PC-9 (cell line): Measurements from ENCODE around the gene COMMD9.

Experiments used
- EZH2 ChIP-seq: fragments of 200-600 bp; sonication (generic); IDR thresholded peaks from 2 replicates; pipeline ENCODE4 v1.8.0; 2017; ENCODE audit warnings: antibody characterized with exemption, low read depth
- TF ChIP-seq, protein P1 (sequence below): fragments of 200-600 bp; sonication (generic); conservative IDR thresholded peaks from 2 replicates; pipeline ENCODE4 v1.6.1; 2017; ENCODE audit warnings: mixed run types, antibody characterized with exemption, mild to moderate bottlenecking, moderate library complexity

DNA sequence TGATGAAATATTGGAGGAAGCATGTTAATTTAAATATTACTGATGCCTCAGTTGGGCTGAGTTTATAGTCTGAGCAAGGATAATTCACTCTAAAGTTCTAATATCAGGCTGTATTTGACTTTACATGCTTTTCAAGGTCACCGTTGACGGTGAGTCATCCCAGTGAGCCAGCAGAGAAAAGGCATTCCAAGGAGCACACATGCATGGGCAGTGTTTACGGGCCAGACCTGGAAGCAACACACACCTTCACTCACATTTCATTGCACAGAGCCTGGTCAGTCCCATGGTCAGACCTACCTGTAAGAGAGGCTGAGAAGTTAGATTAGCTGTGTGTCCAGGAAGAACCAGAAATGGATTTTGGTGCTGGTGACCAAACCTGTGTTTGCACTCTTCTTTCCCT is 53.5 kb downstream of the COMMD9 start:
- TF ChIP-seq, protein P1, sequence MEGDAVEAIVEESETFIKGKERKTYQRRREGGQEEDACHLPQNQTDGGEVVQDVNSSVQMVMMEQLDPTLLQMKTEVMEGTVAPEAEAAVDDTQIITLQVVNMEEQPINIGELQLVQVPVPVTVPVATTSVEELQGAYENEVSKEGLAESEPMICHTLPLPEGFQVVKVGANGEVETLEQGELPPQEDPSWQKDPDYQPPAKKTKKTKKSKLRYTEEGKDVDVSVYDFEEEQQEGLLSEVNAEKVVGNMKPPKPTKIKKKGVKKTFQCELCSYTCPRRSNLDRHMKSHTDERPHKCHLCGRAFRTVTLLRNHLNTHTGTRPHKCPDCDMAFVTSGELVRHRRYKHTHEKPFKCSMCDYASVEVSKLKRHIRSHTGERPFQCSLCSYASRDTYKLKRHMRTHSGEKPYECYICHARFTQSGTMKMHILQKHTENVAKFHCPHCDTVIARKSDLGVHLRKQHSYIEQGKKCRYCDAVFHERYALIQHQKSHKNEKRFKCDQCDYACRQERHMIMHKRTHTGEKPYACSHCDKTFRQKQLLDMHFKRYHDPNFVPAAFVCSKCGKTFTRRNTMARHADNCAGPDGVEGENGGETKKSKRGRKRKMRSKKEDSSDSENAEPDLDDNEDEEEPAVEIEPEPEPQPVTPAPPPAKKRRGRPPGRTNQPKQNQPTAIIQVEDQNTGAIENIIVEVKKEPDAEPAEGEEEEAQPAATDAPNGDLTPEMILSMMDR = no peak
- TF ChIP-seq EZH2 = no peak
